ENCODE measurements around the gene CARMIL3. TPM values are rescaled to one million over a fixed set of nuclear protein-coding genes. Genes with fewer than 3 reads are reported as not detected.

Gene CARMIL3
- total RNA-seq, 2 experiments from 2014 or later = 3.7 to 4.2 TPM

DNA sequence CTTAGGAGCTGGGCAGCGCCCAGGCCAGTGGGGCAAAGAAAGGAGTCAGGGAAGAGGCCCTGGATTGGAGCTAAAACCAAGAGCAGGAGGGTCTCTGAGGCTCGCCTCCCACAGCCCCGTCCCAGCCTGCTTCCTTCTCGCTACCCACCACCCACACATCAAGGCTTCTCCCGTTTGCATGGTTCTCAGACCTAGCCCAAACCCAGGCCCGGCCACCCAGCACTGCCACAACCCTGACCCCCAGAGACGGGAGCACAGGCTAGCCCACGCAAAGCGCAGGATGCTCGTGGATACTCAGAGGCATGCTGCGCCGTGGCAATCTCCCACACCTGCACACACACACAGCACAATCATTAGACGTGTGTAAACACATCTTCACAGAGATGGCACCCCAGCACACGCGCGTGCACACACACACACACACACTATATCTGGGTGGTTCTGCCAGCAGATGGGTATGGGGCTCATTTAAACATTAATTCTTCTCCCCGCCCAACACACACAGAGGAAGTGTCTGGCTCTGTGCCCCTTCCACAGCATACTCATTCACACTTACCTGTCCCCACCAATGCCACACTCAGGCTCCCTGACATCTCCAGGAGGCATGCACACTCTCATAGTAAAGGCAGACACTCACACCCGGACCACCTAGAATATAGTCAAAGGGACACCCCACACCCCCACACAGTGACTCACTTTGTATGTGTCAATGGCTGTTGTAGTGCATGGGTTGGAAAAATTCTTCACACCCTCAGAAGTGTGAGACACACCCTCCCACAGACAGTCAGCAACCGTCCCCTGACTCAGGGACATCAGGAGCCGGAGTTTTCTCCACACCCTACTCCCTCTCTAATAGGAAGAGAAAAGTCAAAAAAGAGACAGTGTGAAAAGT, 1.1 kb downstream of the CARMIL3 start:
- Mint-ChIP-seq H3K27me3 (peaks cover 26% of the 10 kb centered on the region), H3K4me3 (peak overlapping the region; percentile 69)
- CTCF ChIA-PET = interaction anchor here (1.0 to 6.6 kb wide), 8 partner anchors 8 to 109 kb away, joined by 3 to 216 read pairs (median 5); partner anchors contain the start of genes DHRS4, IRF9 and PCK2

DNA sequence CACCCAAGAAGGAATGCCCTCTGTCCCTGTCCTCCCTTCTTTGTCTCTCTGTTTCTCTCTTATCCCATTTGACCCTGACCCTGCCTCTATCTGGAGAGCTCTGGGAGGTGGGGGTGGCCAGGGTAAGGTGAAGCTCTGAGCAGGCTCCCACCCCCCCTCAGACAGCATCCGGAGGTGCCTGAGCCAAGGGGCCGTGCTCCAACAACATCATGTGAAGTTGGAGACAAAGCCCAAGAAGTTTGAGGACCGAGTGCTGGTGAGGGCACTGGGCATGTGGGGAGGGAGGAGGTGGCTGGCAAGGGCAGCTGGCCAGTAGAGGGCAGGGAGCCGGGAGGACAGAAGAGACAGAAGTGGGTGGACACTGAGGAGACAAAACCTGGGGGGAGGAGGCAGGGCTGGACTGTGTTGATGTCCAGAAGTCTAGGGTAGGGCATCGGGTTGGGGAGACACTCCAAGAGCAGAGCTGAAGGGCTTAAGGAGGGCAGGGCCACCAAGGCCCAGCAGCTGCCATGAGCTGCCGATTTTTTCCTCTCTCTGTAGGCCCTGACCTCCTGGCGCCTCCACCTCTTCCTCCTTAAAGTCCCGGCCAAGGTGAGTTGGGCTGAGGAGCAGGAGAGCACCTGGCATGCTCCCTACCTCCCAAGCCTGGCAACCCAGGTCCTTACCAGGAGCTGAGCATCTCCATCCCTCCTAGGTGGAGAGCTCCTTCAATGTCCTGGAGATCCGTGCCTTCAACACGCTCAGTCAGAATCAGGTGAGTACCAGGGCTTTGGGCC, 1.9 kb downstream of the CARMIL3 start:
- Mint-ChIP-seq H3K9me3 (no peaks in the 10 kb centered on the region), H3K27me3 (peaks cover 22% of the 10 kb centered on the region), H3K36me3 (ENCODE audit: low read depth) (no peaks in the 10 kb centered on the region), H3K4me1 (peaks cover 23% of the 10 kb centered on the region), H3K4me3 (peak overlapping the region; percentile 69), H3K27ac (no peak overlapping the region)
- no peak for DNase-seq
- ChIA-PET CTCF (interaction anchor here (1.6 to 6.6 kb wide), 5 partner anchors 39 to 108 kb away, joined by 4 to 216 read pairs (median 8); partner anchors contain the start of genes IRF9, PCK2 and RNF31), POLR2A (interaction anchor here (0.8 to 2.3 kb wide), 7 partner anchors 27 to 189 kb away, joined by 3 to 9 read pairs (median 5); partner anchors contain the start of genes DCAF11, DHRS4L2, NRL and PCK2)

More for the DNA sequence above, 1.1 kb downstream of the CARMIL3 start:
- POLR2A ChIA-PET = interaction anchor here (0.6 to 3.9 kb wide), 12 partner anchors 22 to 190 kb away, joined by 3 to 23 read pairs (median 5); partner anchors contain the start of genes DCAF11, DHRS4L2, IRF9 and MDP1
- Mint-ChIP-seq H3K27ac (peak overlapping the region; percentile 41), H3K4me1 (peaks cover 23% of the 10 kb centered on the region), H3K36me3 (ENCODE audit: low read depth) (no peaks in the 10 kb centered on the region), H3K9me3 (no peaks in the 10 kb centered on the region)
- peak; percentile 43 for DNase-seq

DNA sequence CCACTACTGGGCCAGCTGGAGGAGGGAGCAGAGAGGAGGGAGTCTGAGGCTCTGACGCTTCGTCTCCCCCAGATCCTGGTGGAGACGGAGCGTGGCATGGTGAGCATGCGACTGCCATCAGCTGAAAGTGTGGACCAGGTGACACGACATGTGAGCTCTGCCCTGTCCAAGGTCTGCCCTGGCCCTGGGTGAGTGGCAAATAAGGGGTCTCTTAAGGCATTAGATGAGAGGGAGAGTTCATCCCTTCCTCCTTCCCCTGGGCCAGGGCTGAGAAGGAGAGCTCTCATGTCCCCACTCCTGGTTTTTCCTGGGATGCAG, 2.5 kb downstream of the CARMIL3 start:
- Mint-ChIP-seq H3K36me3 (ENCODE audit: low read depth) (no peaks in the 10 kb centered on the region), H3K4me3 (no peak overlapping the region), H3K9me3 (no peaks in the 10 kb centered on the region), H3K4me1 (peaks cover 25% of the 10 kb centered on the region), H3K27me3 (peaks cover 20% of the 10 kb centered on the region), H3K27ac (no peak overlapping the region)
- CTCF ChIA-PET = interaction anchor here (1.6 to 6.6 kb wide), 5 partner anchors 38 to 107 kb away, joined by 4 to 216 read pairs (median 8); partner anchors contain the start of genes IRF9, PCK2 and RNF31
- no peak for DNase-seq
- POLR2A ChIA-PET = interaction anchor here (0.8 to 2.3 kb wide), 7 partner anchors 27 to 188 kb away, joined by 3 to 9 read pairs (median 5); partner anchors contain the start of genes DCAF11, DHRS4L2, NRL and PCK2

DNA sequence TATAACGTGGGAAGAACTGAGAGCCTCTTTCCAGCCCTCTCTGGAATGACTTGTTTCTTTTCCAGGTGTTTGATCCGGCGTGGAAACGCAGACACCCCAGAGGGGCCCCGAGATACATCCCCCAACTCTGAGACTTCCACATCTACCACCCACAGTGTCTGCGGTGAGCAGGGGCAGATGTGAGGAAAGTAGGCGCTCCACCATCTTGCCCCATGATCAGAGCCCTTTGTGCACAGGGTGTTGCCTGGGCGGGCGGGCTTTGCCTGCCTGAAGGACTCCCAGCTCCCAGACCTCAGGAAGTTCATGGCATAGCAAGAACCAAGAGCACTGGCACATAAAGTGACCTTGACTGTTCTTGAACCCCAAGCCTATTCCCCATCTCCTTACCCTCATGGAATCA, 2.8 kb downstream of the CARMIL3 start:
- Mint-ChIP-seq H3K9me3 (no peaks in the 10 kb centered on the region), H3K27ac (no peak overlapping the region), H3K36me3 (ENCODE audit: low read depth) (no peaks in the 10 kb centered on the region), H3K27me3 (peaks cover 20% of the 10 kb centered on the region), H3K4me1 (peaks cover 25% of the 10 kb centered on the region), H3K4me3 (no peak overlapping the region)
- ChIA-PET CTCF (interaction anchor here (1.6 to 6.6 kb wide), 5 partner anchors 38 to 107 kb away, joined by 4 to 216 read pairs (median 8); partner anchors contain the start of genes IRF9, PCK2 and RNF31), POLR2A (interaction anchor here (0.8 to 2.3 kb wide), 6 partner anchors 26 to 188 kb away, joined by 3 to 9 read pairs (median 6); partner anchors contain the start of genes DCAF11, NRL, PCK2 and TINF2)
- DNase-seq = no peak

DNA sequence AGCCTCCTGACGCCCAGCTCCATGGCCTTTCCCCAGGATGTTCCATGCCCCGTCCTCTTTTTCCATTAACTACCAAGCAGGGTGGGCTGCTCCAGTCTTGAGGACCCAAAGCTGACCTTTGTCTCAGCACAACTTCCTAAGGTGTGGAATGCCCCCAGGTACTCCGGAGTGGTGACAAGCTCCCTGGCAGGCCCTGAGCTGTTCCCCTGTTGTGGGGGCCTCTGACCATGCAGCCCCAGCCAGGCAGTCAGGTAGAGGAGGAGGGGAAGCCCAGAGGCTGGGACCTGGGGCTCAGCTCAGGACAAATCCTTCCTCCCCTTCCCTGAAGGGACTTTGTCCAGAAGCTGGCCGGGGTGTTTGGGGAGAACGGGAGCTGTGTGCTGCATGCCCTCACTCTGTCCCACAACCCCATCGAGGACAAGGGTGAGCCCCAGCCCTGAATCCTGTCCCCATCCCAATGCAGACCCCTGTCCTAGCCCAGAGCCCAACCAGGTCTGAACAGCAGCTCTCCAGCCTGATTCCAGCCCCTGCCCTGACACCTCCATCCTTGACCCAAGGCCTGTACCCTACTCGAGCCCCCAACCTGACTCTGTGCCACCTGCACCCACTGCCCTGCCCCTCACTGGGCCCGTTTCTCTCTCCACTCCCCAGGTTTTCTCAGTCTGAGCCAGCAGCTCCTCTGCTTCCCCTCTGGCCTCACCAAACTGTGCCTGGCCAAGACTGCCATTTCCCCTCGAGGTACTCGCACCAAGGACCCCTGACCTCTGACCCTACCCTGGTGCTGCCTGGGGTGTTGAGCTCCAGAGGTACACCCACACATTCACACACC, 4.4 kb downstream of the CARMIL3 start:
- Mint-ChIP-seq H3K4me3 (no peak overlapping the region), H3K27me3 (peaks cover 17% of the 10 kb centered on the region), H3K36me3 (ENCODE audit: low read depth) (no peaks in the 10 kb centered on the region), H3K9me3 (no peaks in the 10 kb centered on the region), H3K4me1 (peaks cover 22% of the 10 kb centered on the region), H3K27ac (no peak overlapping the region)
- CTCF ChIA-PET = interaction anchor here (0.8 to 6.6 kb wide), 9 partner anchors 19 to 216 kb away, joined by 3 to 216 read pairs (median 7); partner anchors contain the start of genes DCAF11, IRF9, NRL and PCK2
- DNase-seq = no peak
- POLR2A ChIA-PET = interaction anchor here (0.9 to 4.5 kb wide), 5 partner anchors 24 to 105 kb away, joined by 3 to 53 read pairs (median 34); partner anchors contain the start of genes DCAF11, IRF9, NRL and PCK2

DNA sequence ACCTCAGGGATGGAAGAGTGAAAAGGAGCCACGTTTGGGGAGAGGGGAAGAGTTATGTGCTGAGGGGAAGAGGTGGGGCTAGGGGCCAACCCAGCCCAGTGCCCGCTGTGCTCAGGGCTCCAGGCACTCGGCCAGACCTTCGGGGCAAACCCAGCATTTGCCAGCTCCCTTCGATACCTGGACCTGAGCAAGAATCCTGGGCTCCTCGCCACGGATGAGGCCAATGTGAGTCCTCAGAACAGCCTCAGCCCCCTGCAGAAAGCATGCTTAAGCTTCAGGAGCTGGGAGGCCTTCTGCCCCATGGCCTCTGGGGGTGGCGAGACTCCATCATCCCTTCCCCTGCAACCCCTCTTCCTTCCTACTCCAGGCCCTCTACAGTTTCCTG, 5.0 kb downstream of the CARMIL3 start:
- H3K27ac Mint-ChIP-seq = no peak overlapping the region
- POLR2A ChIA-PET = interaction anchor here (0.7 to 4.5 kb wide), 8 partner anchors 24 to 186 kb away, joined by 3 to 53 read pairs (median 28); partner anchors contain the start of genes DCAF11, EMC9, IRF9 and NRL
- DNase-seq = no peak

DNA sequence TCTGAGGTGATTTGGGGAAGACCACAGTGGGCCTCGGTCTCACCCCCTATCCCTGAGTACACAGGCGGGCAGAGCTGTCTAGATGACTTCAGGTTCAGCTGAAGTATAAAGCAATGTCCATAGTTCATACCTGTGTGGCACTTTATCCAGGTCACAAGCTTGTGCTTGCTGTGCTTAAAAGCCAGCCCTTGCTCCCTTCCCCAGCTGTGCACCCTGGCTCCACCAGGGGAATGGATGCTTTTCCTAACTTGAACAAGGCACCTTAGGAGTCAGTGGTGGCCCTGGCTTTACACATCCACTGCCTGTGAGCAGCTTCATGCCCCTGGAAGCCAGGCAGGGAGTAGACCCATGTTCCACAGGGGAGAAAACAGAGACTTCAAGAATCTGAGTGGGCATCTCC, 5.5 kb downstream of the CARMIL3 start:
- Mint-ChIP-seq H3K27ac (no peak overlapping the region), H3K27me3 (peaks cover 17% of the 10 kb centered on the region), H3K4me1 (peaks cover 19% of the 10 kb centered on the region), H3K4me3 (no peak overlapping the region), H3K36me3 (ENCODE audit: low read depth) (no peaks in the 10 kb centered on the region), H3K9me3 (no peaks in the 10 kb centered on the region)
- DNase-seq = no peak
- ChIA-PET POLR2A (interaction anchor here (0.6 to 4.5 kb wide), 10 partner anchors 23 to 241 kb away, joined by 3 to 53 read pairs (median 14); partner anchors contain the start of genes DCAF11, EMC9, IRF9 and NRL), CTCF (interaction anchor here (1.0 to 6.6 kb wide), 16 partner anchors 9 to 275 kb away, joined by 3 to 216 read pairs (median 7); partner anchors contain the start of genes DCAF11, IRF9, LTB4R2 and NRL)

More for the DNA sequence above, 5.0 kb downstream of the CARMIL3 start:
- no peak overlapping the region for H3K4me3 Mint-ChIP-seq
- CTCF ChIA-PET = interaction anchor here (1.0 to 6.6 kb wide), 10 partner anchors 9 to 215 kb away, joined by 3 to 216 read pairs (median 7); partner anchors contain the start of genes DCAF11, IRF9, NRL and PCK2
- no peaks in the 10 kb centered on the region for H3K9me3 Mint-ChIP-seq
- no peaks in the 10 kb centered on the region for H3K36me3 Mint-ChIP-seq (ENCODE audit: low read depth)
- peaks cover 17% of the 10 kb centered on the region for H3K27me3 Mint-ChIP-seq
- peaks cover 19% of the 10 kb centered on the region for H3K4me1 Mint-ChIP-seq

DNA sequence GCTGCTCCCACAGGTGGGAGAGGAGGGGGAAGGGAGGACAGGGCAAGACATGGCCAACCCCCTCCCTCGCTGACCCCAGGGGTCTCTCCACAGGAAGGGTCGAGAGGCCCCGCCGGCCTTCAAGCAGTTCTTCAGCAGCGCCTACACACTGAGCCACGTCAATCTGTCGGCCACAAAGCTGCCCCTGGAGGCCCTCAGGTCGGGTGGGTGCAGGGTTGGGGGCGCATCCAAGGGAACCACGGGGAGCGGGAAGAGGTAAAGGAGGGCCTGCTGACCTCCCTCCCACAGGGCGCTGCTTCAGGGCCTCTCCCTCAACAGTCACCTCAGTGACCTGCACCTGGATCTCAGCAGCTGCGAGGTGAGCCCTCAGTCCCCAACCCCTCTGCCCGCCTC, 6.1 kb downstream of the CARMIL3 start:
- H3K27me3 Mint-ChIP-seq = peaks cover 14% of the 10 kb centered on the region
- H3K36me3 Mint-ChIP-seq (ENCODE audit: low read depth) = no peaks in the 10 kb centered on the region
- ChIA-PET POLR2A (interaction anchor here (0.6 to 4.5 kb wide), 15 partner anchors 23 to 242 kb away, joined by 3 to 53 read pairs (median 4); partner anchors contain the start of genes DCAF11, EMC9, IPO4 and IRF9), CTCF (interaction anchor here (0.6 to 6.6 kb wide), 26 partner anchors 8 to 274 kb away, joined by 3 to 216 read pairs (median 6); partner anchors contain the start of genes CIDEB, DCAF11, DHRS4L2 and IRF9)
- peak overlapping the region; percentile 32 for H3K27ac Mint-ChIP-seq
- DNase-seq = no peak
- peaks cover 14% of the 10 kb centered on the region for H3K4me1 Mint-ChIP-seq
- no peaks in the 10 kb centered on the region for H3K9me3 Mint-ChIP-seq
- H3K4me3 Mint-ChIP-seq = no peak overlapping the region

DNA sequence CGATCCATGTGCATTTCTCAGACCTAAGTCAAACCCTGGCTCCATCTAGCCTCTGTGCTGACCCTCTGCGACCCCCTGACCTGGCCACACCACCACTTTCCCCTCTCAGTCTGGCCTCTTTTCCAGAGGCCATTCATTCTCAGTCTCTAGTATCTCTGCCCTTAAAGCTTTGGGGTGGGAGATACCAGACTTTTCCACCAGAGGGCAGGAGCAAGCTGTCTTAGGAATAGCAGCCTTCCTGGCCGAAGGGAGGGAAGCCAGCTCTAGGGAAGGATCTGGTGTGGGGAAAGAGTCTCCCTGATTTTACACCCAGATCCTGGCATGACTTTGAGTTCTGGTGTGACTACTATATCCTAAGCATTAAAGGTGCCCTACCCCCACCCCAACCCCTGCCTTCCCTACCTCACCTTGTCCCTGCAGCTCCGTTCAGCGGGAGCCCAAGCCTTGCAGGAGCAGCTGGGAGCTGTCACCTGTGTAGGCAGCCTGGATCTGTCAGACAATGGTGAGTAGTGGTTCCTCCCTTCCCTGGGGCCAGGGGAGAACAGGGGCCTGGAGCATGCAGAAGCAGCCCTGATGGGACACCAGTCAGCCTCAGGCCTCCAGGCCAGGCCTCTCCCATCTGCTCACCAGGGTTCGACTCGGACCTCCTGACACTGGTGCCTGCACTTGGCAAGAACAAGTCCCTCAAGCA, 6.6 kb downstream of the CARMIL3 start:
- H3K27ac Mint-ChIP-seq = peak overlapping the region; percentile 38
- ChIA-PET CTCF (interaction anchor here (0.6 to 6.6 kb wide), 27 partner anchors 8 to 385 kb away, joined by 3 to 216 read pairs (median 5); partner anchors contain the start of genes CIDEB, DCAF11, DHRS4L2 and IRF9), POLR2A (interaction anchor here (0.7 to 4.5 kb wide), 15 partner anchors 22 to 242 kb away, joined by 3 to 53 read pairs (median 4); partner anchors contain the start of genes CHMP4A, DCAF11, EMC9 and IPO4)
- peaks cover 9% of the 10 kb centered on the region for H3K4me1 Mint-ChIP-seq
- H3K9me3 Mint-ChIP-seq = no peaks in the 10 kb centered on the region
- H3K27me3 Mint-ChIP-seq = peaks cover 8% of the 10 kb centered on the region
- no peaks in the 10 kb centered on the region for H3K36me3 Mint-ChIP-seq (ENCODE audit: low read depth)
- DNase-seq = peak; percentile 76
- no peak overlapping the region for H3K4me3 Mint-ChIP-seq

DNA sequence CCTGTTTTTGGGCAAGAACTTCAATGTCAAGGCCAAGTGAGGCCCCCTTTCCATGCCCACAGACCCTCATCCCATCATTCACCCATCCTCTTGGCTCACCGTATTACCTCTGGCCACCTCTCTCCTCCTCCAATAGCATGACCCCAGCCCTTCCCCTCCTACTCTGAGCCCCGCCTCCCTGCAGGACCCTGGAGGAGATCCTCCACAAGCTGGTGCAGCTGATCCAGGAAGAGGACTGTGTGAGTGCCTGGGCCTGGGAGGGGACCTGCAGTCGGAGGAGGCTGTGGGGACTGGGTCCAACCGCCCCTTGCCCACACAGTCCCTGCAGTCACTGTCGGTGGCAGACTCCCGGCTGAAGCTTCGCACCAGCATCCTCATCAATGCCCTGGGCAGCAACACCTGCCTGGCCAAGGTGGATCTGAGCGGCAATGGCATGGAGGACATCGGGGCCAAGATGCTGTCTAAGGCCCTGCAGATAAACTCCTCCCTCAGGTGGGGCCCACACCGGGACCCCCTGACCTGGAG, 7.2 kb downstream of the CARMIL3 start:
- H3K4me1 Mint-ChIP-seq = peaks cover 3% of the 10 kb centered on the region
- no peaks in the 10 kb centered on the region for H3K36me3 Mint-ChIP-seq (ENCODE audit: low read depth)
- no peak for DNase-seq
- H3K9me3 Mint-ChIP-seq = no peaks in the 10 kb centered on the region
- H3K27ac Mint-ChIP-seq = peak overlapping the region; percentile 38
- peaks cover 5% of the 10 kb centered on the region for H3K27me3 Mint-ChIP-seq
- no peak overlapping the region for H3K4me3 Mint-ChIP-seq
- POLR2A ChIA-PET = interaction anchor here (0.8 to 4.5 kb wide), 9 partner anchors 21 to 154 kb away, joined by 3 to 53 read pairs (median 8); partner anchors contain the start of genes CHMP4A, IPO4, IRF9 and PCK2
- CTCF ChIA-PET = interaction anchor here (0.7 to 6.6 kb wide), 20 partner anchors 11 to 384 kb away, joined by 3 to 216 read pairs (median 6); partner anchors contain the start of genes CIDEB, DCAF11, DHRS4L2 and IRF9
